ENCODE data around the gene ADAMTS12. TPM values are rescaled to one million over a fixed set of nuclear protein-coding genes. Genes with fewer than 3 reads are reported as not detected.

The ADAMTS12 gene
- total RNA-seq, 1 experiment from 2014 or later, result 0.15 TPM

GRCh38 chr5:33776151-33776660, 115.6 kb downstream of the ADAMTS12 start:
- intact Hi-C loops (cut with micrococcal nuclease; ENCODE audit: unreplicated experiment) (no loop called here), in situ Hi-C loops (cut with HindIII; ENCODE audit: low pct_unique_long_range_greater_than_20kb, low sequenced_read_pairs) (no loop called here)
- H3K36me3 ChIP-seq (ENCODE audit: control insufficient read depth, insufficient read depth, low read length), result no peaks in the 10 kb centered on the region
- no peak for TF ChIP-seq POLR2AphosphoS5 (IDR thresholded peaks at IDR 0.05; ENCODE audit: low read depth, low read length)
- TF ChIP-seq REST (IDR thresholded peaks at IDR 0.05; ENCODE audit: insufficient read depth in 1 of 2, low read depth in 2 of 2, low read length in 1 of 2), result no peak
- no peak for TF ChIP-seq CTCF (IDR thresholded peaks at IDR 0.05)
- no peak for TF ChIP-seq TCF7L2 (IDR thresholded peaks at IDR 0.05; ENCODE audit: low read depth, low read length)
- TF ChIP-seq SIN3A (IDR thresholded peaks at IDR 0.05; ENCODE audit: borderline replicate concordance, insufficient read depth, low read depth, low read length), result no peak
- no peak overlapping the region for H3K27ac ChIP-seq (ENCODE audit: low read length)
- DNase-seq (ENCODE audit: low read depth, low spot score) (no peak), ATAC-seq (no peak)
- H3K4me1 ChIP-seq (ENCODE audit: control insufficient read depth, insufficient read depth, low read length), result no peaks in the 10 kb centered on the region
- CTCF ChIA-PET, result no interaction called here
- H3K9me3 ChIP-seq (ENCODE audit: control insufficient read depth, insufficient read depth, low read depth, low read length), result no peaks in the 10 kb centered on the region
- H3K27me3 ChIP-seq (ENCODE audit: control insufficient read depth, insufficient read depth, low read length), result no peaks in the 10 kb centered on the region
- no peak overlapping the region for H3K4me3 ChIP-seq (ENCODE audit: low read depth in 2 of 2, low read length in 2 of 2)
- no TSS peak for BruUV-seq (replicated peaks)
- POLR2A ChIA-PET, result no interaction called here

- Histone ChIP-seq H3K36me3 (ENCODE audit: control insufficient read depth, insufficient read depth, low read length) (no peaks in the 10 kb centered on the region), H3K27ac (ENCODE audit: low read length) (no peak overlapping the region), H3K9me3 (ENCODE audit: control insufficient read depth, insufficient read depth, low read depth, low read length) (no peaks in the 10 kb centered on the region), H3K4me3 (ENCODE audit: low read depth in 2 of 2, low read length in 2 of 2) (no peak overlapping the region), H3K4me1 (ENCODE audit: control insufficient read depth, insufficient read depth, low read length) (no peaks in the 10 kb centered on the region), H3K27me3 (ENCODE audit: control insufficient read depth, insufficient read depth, low read length) (no peaks in the 10 kb centered on the region)
- no TSS peak for BruUV-seq (replicated peaks)
- ChIA-PET POLR2A (no interaction called here), CTCF (no interaction called here)
- ATAC-seq (no peak), DNase-seq (ENCODE audit: low read depth, low spot score) (no peak)
- in situ Hi-C loops (cut with HindIII; ENCODE audit: low pct_unique_long_range_greater_than_20kb, low sequenced_read_pairs) (no loop called here), intact Hi-C loops (cut with micrococcal nuclease; ENCODE audit: unreplicated experiment) (no loop called here)
- TF ChIP-seq POLR2AphosphoS5 (IDR thresholded peaks at IDR 0.05; ENCODE audit: low read depth, low read length) (no peak), SIN3A (IDR thresholded peaks at IDR 0.05; ENCODE audit: borderline replicate concordance, insufficient read depth, low read depth, low read length) (no peak), CTCF (IDR thresholded peaks at IDR 0.05) (no peak), TCF7L2 (IDR thresholded peaks at IDR 0.05; ENCODE audit: low read depth, low read length) (no peak), REST (IDR thresholded peaks at IDR 0.05; ENCODE audit: insufficient read depth in 1 of 2, low read depth in 2 of 2, low read length in 1 of 2) (no peak)
These were observed 117.4 kb downstream of the ADAMTS12 start for GRCh38 chr5:33774341-33774740.
